Right ventricle myocardium superior (tissue), 1 donor: ENCODE data around the gene TIGD1. TPM values are rescaled to one million over a fixed set of nuclear protein-coding genes. Genes with fewer than 3 reads are reported as not detected.
A peak's percentile ranks its signal among the peaks of the same experiment; 100 is the strongest.
"Not testable (repeated sequence)": the region's sequence is repeated elsewhere in the genome, so short reads cannot be mapped to it uniquely, and the experiment has no call there.

ENCODE experiments used
- ATAC-seq: fragments of 200-7000 bp; cut with Tn5 transposase; one replicate; pipeline ENCODE4 v1.9.1; 2020; ENCODE audit warnings: mild to moderate bottlenecking; ENCODE audit not compliant: poor library complexity
- DNase-seq: peaks from one replicate; pipeline ENCODE4 v3.0.0-alpha.2; 2020
- intact Hi-C: fragments of 100-400 bp; cut with DNase I; formaldehyde crosslinking; loops from one replicate; pipeline ENCODE4 v1.11.2; 2022
- total RNA-seq: library from RNA; stranded (reverse); fragmentation: NEBNext Ultra II Directional; extraction: Animal tissue kit (Norgen Biotek cat#: 25700); gene quantifications from one replicate; pipeline ENCODE4 v1.2.1, GENCODE V29; 2021
- donor health status: DM: no; HTN: yes; CAD: no; lungs with severe emphysema.

TIGD1 gene
- total RNA-seq, 1 donor from 2014 or later = 1.7 TPM

- intact Hi-C loops = no loop called here
- ATAC-seq (no peak), DNase-seq (no peak)
These were observed 23.5 kb upstream of the TIGD1 start for GRCh38 chr2:232573771-232574435.

- intact Hi-C loops = no loop called here
- DNase-seq (no peak), ATAC-seq (no peak)
These were observed 22.7 kb upstream of the TIGD1 start for GRCh38 chr2:232573042-232573441.

DNA sequence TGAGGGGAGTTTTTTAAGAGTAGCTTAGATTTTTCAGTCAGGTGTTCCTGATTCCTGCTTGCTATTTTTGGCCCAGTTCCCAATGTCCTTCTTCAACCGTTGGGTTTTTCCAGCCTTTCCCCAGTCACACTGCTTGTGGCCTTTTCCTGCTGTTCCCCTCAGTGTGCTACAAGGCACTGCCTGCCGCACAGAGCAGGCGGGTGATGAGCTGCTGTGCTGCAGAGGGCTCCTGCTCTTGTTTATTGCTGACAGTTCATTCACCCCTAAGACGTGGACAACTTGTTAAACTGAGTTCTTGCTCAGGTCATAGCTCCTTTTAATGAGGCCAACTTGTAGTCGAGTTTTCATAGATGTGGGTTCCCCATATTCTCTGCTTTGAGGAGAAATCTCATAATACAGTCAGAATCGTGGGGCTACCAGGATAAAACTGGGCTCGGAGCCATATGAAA, 20.7 kb upstream of the TIGD1 start:
- DNase-seq = no peak
- ATAC-seq = no peak
- intact Hi-C loops = no loop called here

DNA sequence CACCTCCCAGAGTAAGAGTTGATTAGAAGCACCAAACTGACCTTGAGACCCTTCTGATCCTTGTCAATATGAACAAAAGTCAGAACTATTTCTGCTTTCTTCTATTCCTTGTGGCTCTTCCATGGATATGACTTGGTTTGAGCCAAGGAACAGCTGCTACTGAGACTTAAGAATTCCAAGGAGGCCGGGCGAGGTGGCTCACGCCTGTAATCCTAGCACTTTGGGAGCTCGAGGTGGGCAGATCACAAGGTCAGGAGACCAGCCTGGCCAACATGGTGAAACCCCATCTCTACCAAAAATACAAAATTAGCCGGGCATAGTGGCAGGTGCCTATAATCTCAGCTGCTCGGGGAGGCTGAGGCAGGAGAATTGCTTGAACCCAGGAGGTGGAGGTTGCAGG, 20.1 kb upstream of the TIGD1 start:
- DNase-seq, intact Hi-C loops, ATAC-seq: not testable (repeated sequence)

- DNase-seq = no peak
- no peak for ATAC-seq
- intact Hi-C loops = no loop called here
These were observed 19.2 kb upstream of the TIGD1 start for GRCh38 chr2:232569541-232569940.

DNA sequence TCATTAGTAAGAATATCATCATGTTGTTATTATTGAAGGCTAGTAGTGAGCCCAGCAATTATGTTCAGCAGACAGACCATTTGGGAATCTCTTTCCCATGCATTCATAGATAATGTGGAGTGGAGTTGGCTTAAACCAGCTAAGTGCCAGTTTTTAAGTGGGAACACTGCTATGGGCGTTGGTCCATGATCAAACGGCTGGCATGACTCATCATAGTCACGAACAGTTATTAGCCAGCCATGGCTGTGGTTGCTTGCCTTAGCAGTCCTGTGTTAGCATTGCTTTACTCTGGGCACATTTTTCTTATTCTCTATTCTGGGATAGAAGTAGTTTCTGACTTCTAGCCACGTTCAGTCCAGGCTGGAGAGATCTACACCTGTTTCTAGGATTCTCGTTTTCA, 17.8 kb upstream of the TIGD1 start:
- ATAC-seq (peak; percentile 85), DNase-seq (no peak)
- intact Hi-C loops = no loop called here

- DNase-seq = no peak
- intact Hi-C loops = no loop called here
- no peak for ATAC-seq
These were observed 17.4 kb upstream of the TIGD1 start for GRCh38 chr2:232567721-232568120.

GRCh38 chr2:232563580-232563979, 13.2 kb upstream of the TIGD1 start:
- ATAC-seq (no peak), DNase-seq (no peak)
- intact Hi-C loops = no loop called here

DNA sequence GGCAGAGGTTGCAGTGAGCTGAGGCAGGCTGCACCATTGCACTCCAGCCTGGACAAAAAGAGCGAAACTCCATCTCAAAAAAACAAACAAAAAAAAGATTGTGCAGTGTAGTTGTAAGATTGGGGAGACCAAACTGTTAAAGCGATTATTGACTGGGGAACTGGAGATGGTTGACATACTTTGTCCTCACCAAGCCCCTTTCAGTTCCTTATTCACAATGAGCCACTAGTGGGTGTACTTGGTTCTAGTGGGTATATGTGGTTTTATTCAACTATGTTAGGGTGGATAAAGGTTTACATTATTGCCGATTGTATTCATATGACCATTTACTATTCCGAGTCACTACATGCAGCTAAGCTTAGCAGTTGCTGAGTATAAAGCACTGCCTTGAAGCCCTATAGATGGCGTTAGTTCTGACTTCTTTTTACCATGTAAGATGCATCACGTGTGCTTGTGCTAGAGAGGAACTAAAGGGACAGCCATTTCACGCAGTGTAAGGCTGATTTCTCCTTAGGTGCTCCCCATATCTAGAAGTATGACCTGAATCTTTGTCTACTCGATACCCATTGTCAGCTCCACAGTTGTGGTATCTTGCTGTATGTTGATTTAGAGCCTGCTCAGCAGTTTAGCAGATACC, 12.3 kb upstream of the TIGD1 start:
- no peak for ATAC-seq
- intact Hi-C loops = no loop called here

GRCh38 chr2:232556426-232556825, 6.1 kb upstream of the TIGD1 start:
- intact Hi-C loops = no loop called here
- no peak for ATAC-seq
- DNase-seq = no peak

More for the DNA sequence above, 12.3 kb upstream of the TIGD1 start:
- no peak for DNase-seq

- intact Hi-C loops = no loop called here
- ATAC-seq (no peak), DNase-seq (no peak)
These were observed 1.4 kb upstream of the TIGD1 start for GRCh38 chr2:232551776-232552175.

GRCh38 chr2:232551250-232551638, 887 bp upstream of the TIGD1 start:
- DNase-seq (no peak), ATAC-seq (no peak)
- intact Hi-C loops = no loop called here

- intact Hi-C loops = no loop called here
- ATAC-seq = no peak
- no peak for DNase-seq
These were observed 553 bp downstream of the TIGD1 start for GRCh38 chr2:232549655-232550353.

- DNase-seq = no peak
- intact Hi-C loops = no loop called here
- no peak for ATAC-seq
These were observed 2.4 kb downstream of the TIGD1 start for GRCh38 chr2:232547991-232548390.

DNA sequence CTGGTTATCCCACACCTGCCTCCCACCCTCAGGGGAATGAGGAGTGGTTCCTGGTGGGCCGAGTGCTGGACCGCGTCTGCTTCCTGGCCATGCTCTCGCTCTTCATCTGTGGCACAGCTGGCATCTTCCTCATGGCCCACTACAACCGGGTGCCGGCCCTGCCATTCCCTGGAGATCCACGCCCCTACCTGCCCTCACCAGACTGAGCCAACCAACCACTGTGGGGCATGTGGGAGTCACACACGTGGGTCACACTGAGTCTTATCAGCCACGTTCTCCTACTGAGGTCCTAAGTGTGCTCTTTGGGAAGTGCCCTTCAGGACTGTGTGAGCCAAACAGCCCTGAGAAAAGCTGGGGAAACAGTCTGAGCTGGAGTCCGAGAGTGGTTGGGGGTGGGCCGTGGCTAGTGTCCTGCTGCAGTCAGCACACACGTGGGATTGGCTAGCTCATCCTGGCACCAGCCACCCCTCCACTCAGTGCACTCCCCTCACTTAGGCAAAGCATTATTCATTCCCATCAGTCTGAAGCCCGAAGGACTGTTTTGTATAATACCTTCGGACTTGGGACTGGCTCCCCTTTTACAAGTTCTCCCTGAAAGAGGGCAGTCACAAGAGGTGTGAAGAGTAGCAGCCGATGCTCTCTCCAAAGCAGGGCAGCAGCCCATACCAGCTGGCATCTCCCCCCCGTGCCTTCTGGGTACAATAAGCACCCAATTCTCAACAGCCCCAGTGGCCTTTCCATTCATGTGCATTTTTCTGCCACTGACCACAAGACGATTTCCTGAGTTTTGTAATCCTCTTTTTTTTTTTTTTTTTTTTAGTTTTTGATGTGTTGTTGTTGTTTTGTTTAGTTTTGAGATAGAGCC, 4.6 kb downstream of the TIGD1 start:
- no peak for ATAC-seq
- intact Hi-C loops = no loop called here
- DNase-seq = no peak

DNA sequence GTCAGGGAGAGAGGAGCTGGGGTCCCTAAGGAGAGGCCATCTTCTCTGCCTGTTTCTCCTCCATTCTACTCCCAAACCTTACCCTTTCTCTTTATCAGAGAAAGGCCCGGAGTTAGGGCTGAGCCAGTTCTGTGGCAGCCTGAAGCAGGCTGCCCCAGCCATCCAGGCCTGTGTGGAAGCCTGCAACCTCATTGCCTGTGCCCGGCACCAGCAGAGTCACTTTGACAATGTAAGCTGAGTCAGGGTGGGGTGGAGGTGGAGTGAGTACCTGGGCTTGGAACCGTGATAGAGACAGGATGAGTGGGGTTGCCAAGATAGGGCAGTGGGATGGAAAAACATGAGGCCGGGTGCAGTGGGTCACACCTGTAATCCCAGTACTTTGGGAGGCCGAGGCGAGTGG, 5.7 kb downstream of the TIGD1 start:
- intact Hi-C loops = no loop called here
- ATAC-seq = no peak
- DNase-seq = no peak

DNA sequence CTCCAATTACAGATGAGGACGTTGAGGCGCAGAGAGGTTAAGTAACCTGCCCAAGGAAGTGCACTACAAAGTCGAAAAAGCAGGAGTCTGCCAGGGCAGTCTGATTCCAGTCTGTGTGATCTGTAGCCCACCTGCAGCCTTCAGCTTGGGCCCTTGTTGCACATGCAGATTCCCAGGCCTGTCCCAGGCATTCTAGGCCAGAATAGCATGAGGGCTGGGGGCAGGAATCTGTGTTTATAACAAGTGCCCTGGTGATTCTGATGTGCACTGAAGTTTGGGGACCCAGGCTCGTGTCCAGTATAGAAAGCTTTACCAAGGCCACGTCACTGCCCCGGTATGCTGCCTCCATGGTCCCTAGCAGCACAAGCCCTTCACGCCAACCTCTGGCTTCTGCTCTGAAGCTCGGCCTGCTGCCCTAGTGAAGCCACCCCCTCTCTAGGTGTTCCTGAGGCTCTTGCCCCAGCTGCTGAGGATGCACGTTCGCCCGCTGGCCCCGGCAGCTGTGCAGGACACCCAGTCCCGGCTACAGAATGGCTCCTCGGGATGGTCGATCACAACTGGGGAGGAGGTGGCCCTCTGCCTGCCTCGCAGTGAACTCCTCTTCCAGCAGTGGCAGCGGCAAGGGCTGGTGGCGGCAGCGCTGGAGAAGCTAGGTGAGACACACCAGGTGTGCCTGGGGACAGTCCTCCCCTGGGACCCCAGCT, 6.3 kb downstream of the TIGD1 start:
- intact Hi-C loops = no loop called here
- ATAC-seq (no peak), DNase-seq (no peak)

DNA sequence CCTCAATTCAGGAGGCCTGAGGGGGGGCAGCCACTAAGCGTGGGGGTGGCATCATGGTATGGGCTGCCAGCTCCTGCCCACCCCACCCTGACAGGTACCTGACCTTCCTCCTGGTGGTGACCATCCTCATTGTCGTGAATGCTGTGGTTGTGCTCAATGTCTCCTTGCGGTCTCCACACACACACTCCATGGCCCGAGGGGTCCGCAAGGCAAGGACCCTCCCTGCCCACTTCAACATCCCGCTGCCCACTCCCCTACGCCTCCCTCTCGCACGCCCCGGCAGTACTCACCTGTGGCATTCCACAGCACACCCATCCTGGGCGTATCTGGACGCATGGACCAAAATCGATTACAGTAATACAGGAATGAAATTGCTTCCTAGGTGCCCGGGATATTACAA, 6.9 kb downstream of the TIGD1 start:
- ATAC-seq = no peak
- DNase-seq = no peak
- intact Hi-C loops = no loop called here
